BLaER1 (cell line): ENCODE measurements around the gene NTSR1.

Source experiments
- H3K27ac ChIP-seq: shearing (Covaris generic); formaldehyde crosslinking; 2 replicates; pipeline ENCODE4 v1.8.1; 2022
- H3K27me3 ChIP-seq: shearing (Covaris generic); formaldehyde crosslinking; 2 replicates; pipeline ENCODE4 v1.8.1; 2022
- H3K36me3 ChIP-seq: shearing (Covaris generic); formaldehyde crosslinking; 2 replicates; pipeline ENCODE4 v1.8.1; 2022
- H3K4me1 ChIP-seq: shearing (Covaris generic); formaldehyde crosslinking; 2 replicates; pipeline ENCODE4 v1.8.1; 2022
- H3K4me2 ChIP-seq: shearing (Covaris generic); formaldehyde crosslinking; 2 replicates; pipeline ENCODE4 v1.8.1; 2022
- H3K4me3 ChIP-seq: shearing (Covaris generic); formaldehyde crosslinking; 2 replicates; pipeline ENCODE4 v1.8.1; 2022
- H3K9ac ChIP-seq: shearing (Covaris generic); formaldehyde crosslinking; 2 replicates; pipeline ENCODE4 v1.8.1; 2022
- H3K9me3 ChIP-seq: shearing (Covaris generic); formaldehyde crosslinking; 2 replicates; pipeline ENCODE4 v1.8.1; 2022
- H4K20me1 ChIP-seq: shearing (Covaris generic); formaldehyde crosslinking; 2 replicates; pipeline ENCODE4 v1.8.1; 2022
- Cebpa-rat ChIP-seq: shearing (Covaris generic); IDR thresholded peaks from 2 replicates; pipeline ENCODE4 v1.8.1; 2022

NTSR1 gene

DNA sequence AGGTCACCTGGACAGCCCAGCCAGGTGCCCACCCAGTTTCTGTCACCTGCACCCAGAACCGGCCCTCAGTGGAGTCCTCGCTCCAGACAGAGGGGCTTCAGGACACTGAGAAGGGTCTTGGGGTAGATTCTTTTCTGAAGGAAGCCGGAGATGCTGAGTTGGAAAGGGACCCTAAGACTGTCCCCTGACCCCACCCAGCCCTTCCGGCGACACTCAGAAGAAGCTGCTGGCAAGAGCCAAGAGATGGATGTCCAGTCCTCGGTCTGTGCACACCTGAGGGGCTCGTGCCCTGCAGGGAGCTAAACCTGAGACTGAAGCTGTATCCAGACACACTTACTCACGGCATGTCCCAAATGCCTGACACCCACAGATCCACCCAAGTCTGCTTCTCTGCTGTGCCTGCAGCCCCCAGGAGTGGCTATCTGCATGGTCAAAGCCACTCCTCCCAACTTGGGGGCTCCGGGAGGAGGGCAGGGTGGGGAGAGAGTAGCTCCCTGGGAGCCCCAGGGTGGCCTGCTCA is 20.2 kb downstream of the NTSR1 start:
- Histone ChIP-seq H3K9ac (peak overlapping the region; percentile 79), H3K4me1 (peaks cover 91% of the 10 kb centered on the region), H3K9me3 (no peaks in the 10 kb centered on the region), H3K4me3 (peak overlapping the region; percentile 51; the same call in 1 of the 2 replicates), H3K4me2 (peak overlapping the region; percentile 93), H3K27ac (peak overlapping the region; percentile 93), H3K36me3 (no peaks in the 10 kb centered on the region), H4K20me1 (no peaks in the 10 kb centered on the region), H3K27me3 (no peaks in the 10 kb centered on the region)
- TF ChIP-seq Cebpa-rat: no peak

DNA sequence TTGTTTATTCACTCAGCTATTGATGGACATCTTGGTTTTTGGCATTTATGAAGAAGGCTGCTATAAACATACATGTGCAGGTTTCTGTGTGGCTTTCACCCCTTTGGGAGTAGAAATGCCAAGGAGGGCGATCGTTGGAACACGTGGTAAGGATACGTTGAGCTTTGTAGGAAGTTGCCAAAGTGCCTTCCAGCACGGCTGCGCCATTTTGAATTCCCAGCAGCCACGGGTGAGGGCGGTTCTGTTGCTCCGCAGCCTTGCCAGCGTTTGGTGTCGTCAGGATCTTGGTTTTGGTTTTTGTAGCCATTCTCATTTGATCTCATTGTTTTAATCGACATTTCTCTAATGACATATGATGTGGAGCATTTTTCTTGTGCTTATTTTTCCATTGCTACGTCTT is 21.8 kb downstream of the NTSR1 start:
- H3K9me3 ChIP-seq: no peaks in the 10 kb centered on the region
- no peak for TF ChIP-seq Cebpa-rat
- no peaks in the 10 kb centered on the region for H3K27me3 ChIP-seq
- H3K9ac ChIP-seq: no peak overlapping the region
- peak overlapping the region; percentile 93; the same call in 1 of the 2 replicates for H3K27ac ChIP-seq
- no peak overlapping the region for H3K4me3 ChIP-seq
- no peaks in the 10 kb centered on the region for H4K20me1 ChIP-seq
- no peak overlapping the region for H3K4me2 ChIP-seq
- H3K36me3 ChIP-seq: no peaks in the 10 kb centered on the region
- peaks cover 91% of the 10 kb centered on the region for H3K4me1 ChIP-seq

DNA sequence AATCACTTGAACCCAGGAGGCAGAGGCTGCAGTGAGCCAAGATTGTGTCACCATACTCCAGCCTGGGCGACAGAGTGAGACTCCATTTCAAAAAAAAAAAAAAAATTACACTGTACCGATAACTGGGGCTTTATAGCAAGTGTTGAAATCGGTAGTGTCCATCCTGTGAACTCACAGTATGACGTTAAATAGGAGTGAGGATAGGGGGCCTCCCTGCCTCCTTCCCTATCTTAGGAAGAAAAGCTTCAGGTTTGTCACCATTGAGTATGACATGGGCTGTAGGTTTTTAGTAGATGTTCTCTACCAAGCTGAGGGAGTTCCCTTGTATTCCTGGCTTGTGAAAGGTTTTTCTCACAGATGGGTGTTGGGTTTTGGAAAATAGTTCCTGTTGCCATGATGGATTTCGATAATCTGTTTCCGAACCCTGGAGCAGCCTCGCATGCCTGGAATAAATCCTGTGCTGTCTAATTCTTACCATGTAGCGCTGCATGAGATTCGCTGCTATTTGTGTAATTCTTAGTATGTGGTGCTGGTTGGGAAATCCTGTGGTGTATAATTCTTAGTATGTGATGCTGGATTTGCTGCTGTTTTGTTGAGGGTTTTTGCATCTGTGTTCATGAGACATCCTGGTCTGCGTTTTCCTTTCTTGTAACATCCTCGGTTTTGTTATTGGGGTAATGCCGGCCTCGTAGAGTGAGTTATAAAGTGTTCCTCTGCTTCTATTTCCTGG is 23.6 kb downstream of the NTSR1 start:
- no peak overlapping the region for H3K9ac ChIP-seq

DNA sequence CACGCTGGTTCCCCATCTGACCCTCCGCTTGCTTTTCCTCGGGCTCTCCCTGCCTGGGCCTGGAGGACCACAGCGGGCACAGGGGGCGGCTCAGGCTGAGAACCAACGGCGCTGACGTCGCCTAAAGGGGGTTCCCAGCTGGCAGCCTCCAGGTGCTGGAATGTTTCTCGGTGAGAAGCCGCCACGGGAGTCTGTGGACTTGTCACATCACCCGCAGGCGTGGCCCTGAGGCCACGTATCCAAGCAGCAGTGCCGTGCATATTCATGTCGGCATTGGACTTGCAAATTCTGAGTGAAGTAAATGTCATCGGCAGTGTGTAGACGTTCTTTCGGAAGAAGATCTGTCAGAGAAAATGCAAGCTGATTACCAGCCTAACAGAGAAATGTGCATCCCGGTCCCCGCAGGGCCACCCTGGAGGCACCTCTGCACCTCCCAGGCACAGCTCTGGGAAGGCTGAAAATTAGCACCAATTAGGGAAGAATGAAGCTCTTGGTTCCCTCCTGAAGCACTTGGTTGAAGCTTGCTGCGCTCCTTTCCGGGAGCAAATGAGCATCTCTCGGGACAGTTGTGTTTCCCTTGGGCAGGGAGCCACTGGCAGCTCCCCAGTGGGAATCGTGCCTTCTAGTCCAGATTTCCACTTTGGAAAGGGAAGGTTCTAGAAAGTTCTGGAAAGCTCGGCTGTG is 24.3 kb downstream of the NTSR1 start:
- H3K9ac ChIP-seq: peak overlapping the region; percentile 38; the same call in 1 of the 2 replicates
- H3K27ac ChIP-seq: peak overlapping the region; percentile 93
- H3K36me3 ChIP-seq: no peaks in the 10 kb centered on the region
- no peaks in the 10 kb centered on the region for H4K20me1 ChIP-seq
- no peaks in the 10 kb centered on the region for H3K27me3 ChIP-seq
- H3K4me3 ChIP-seq: no peak overlapping the region
- H3K4me2 ChIP-seq: peak overlapping the region; percentile 99
- peaks cover 91% of the 10 kb centered on the region for H3K4me1 ChIP-seq
- TF ChIP-seq Cebpa-rat: no peak
- H3K9me3 ChIP-seq: no peaks in the 10 kb centered on the region

More for the DNA sequence above, 23.6 kb downstream of the NTSR1 start:
- Histone ChIP-seq H3K4me2 (peak overlapping the region; percentile 99), H3K4me1 (peaks cover 91% of the 10 kb centered on the region), H4K20me1 (no peaks in the 10 kb centered on the region), H3K27me3 (no peaks in the 10 kb centered on the region), H3K9me3 (no peaks in the 10 kb centered on the region), H3K4me3 (no peak overlapping the region), H3K36me3 (no peaks in the 10 kb centered on the region), H3K27ac (peak overlapping the region; percentile 93)
- no peak for TF ChIP-seq Cebpa-rat

DNA sequence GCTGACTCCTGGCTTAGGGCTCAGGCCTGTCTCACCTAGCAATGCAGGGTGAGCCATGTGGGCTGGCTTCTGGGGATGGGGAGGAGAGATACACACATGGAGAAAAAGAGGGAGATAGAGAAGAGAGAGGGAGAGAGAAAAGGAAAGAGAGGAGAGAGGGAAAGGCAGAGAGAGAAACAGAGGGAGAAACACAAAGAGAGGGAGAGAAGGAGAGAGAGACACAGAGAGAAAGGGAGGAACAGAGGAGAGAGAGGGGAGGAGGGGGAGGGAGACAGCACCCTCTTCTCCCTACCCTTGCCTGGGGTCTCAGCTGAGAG is 24.8 kb downstream of the NTSR1 start:
- peaks cover 91% of the 10 kb centered on the region for H3K4me1 ChIP-seq
- H3K4me2 ChIP-seq: peak overlapping the region; percentile 99
- H3K9me3 ChIP-seq: no peaks in the 10 kb centered on the region
- H3K27ac ChIP-seq: peak overlapping the region; percentile 93
- H4K20me1 ChIP-seq: no peaks in the 10 kb centered on the region
- no peaks in the 10 kb centered on the region for H3K27me3 ChIP-seq
- H3K4me3 ChIP-seq: no peak overlapping the region
- no peak for TF ChIP-seq Cebpa-rat
- no peaks in the 10 kb centered on the region for H3K36me3 ChIP-seq
- peak overlapping the region; percentile 38; the same call in 1 of the 2 replicates for H3K9ac ChIP-seq

DNA sequence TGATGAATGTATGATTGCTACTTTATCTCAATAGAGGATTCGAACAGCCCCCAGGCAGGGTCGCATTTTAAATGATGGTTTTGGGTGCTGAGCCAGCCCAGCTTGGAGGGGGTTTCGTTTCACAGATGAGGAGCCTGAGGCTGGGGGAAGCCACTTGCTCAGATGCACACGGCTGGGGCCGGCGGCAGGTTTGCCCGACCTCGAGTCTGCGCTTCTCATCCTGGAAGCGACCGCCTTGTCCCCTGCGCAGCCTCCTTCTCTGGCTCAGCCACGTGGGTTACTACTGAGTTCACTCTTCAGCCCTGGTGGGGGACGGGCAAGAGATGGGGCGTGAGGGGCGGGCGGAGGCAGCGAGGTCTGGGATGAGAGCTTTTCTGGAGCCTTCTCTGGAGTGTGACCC is 25.3 kb downstream of the NTSR1 start:
- Histone ChIP-seq H3K4me1 (peaks cover 91% of the 10 kb centered on the region), H3K9ac (peak overlapping the region; percentile 38; the same call in 1 of the 2 replicates), H3K36me3 (no peaks in the 10 kb centered on the region), H3K4me2 (peak overlapping the region; percentile 99), H3K27me3 (no peaks in the 10 kb centered on the region), H3K4me3 (peak overlapping the region; percentile 57; the same call in 1 of the 2 replicates), H4K20me1 (no peaks in the 10 kb centered on the region), H3K27ac (peak overlapping the region; percentile 93), H3K9me3 (no peaks in the 10 kb centered on the region)
- TF ChIP-seq Cebpa-rat: no peak

DNA sequence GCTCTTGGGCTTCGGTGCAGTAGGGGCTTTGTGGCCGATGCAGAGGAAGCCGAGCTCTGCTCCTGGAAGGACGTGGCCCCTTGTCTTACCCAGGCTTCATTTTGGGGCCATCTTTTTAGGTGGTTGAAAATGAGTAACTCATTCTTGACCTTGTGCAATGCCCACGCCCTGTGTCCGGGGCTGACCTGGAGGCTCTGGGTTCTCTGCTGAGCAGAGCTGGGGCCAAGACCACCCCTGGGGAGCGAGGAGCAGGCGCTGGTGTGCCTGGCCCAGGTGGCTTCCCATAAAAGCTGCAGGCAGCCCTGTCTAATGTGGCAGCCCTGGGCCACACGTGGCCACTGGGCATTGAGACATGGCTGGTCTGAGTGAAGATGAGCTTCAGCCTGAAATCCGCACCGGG is 25.7 kb downstream of the NTSR1 start:
- Histone ChIP-seq H3K27ac (peak overlapping the region; percentile 93), H4K20me1 (no peaks in the 10 kb centered on the region), H3K9me3 (no peaks in the 10 kb centered on the region), H3K9ac (peak overlapping the region; percentile 84), H3K4me2 (peak overlapping the region; percentile 99), H3K27me3 (no peaks in the 10 kb centered on the region), H3K4me3 (peak overlapping the region; percentile 57), H3K4me1 (peaks cover 91% of the 10 kb centered on the region), H3K36me3 (no peaks in the 10 kb centered on the region)
- no peak for TF ChIP-seq Cebpa-rat

DNA sequence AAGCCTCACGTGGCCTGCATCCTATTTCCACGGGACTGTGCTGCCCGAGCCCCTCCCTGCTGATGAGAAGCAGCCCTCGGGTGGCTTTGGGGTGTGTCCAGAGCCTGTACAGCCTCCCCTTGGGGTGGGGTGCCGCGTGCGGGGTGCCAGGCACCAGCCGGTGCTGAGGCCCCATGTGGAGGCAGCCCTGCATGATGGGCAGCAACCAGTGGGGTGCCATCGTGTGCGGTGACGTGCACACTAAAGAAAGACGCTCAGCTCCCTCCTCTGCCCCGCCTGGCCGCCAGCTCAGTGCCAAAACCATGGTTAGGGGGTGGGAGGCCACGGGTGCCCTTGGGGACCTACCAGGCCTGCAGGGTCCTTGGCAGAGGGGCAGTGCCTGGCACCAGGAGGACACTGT is 26.2 kb downstream of the NTSR1 start:
- TF ChIP-seq Cebpa-rat: no peak
- Histone ChIP-seq H3K4me3 (peak overlapping the region; percentile 57), H3K27me3 (no peaks in the 10 kb centered on the region), H4K20me1 (no peaks in the 10 kb centered on the region), H3K36me3 (no peaks in the 10 kb centered on the region), H3K9ac (peak overlapping the region; percentile 84), H3K4me2 (peak overlapping the region; percentile 99), H3K4me1 (peaks cover 91% of the 10 kb centered on the region), H3K27ac (peak overlapping the region; percentile 93), H3K9me3 (no peaks in the 10 kb centered on the region)

DNA sequence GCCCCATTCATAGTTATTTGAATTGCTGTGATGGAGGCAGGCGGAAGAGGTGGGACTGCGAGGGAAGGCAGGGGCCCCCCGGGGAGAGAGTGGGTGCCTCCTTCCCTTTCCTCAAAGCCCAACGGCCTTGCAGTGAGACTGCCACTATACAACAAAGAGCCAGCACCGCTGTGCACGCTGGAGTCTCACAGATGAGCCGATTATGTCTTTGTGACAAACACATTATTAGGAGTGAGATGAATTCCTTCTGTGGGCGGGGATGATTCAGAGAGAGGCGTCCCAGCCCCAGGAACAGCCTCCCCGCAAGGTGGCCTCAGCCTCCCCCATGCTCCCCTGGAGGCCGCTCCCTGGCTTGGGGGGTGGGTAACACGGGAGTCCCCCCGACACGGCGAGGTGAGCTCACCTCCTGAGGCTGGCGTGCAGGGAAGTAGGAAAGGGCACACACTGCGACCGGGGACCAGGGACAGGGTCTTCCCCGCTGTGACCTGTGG is 26.7 kb downstream of the NTSR1 start:
- Histone ChIP-seq H3K9me3 (no peaks in the 10 kb centered on the region), H3K4me2 (peak overlapping the region; percentile 99), H3K4me1 (peaks cover 91% of the 10 kb centered on the region), H3K27me3 (no peaks in the 10 kb centered on the region), H3K9ac (peak overlapping the region; percentile 84), H4K20me1 (no peaks in the 10 kb centered on the region), H3K27ac (peak overlapping the region; percentile 93), H3K36me3 (no peaks in the 10 kb centered on the region), H3K4me3 (peak overlapping the region; percentile 57)
- no peak for TF ChIP-seq Cebpa-rat

DNA sequence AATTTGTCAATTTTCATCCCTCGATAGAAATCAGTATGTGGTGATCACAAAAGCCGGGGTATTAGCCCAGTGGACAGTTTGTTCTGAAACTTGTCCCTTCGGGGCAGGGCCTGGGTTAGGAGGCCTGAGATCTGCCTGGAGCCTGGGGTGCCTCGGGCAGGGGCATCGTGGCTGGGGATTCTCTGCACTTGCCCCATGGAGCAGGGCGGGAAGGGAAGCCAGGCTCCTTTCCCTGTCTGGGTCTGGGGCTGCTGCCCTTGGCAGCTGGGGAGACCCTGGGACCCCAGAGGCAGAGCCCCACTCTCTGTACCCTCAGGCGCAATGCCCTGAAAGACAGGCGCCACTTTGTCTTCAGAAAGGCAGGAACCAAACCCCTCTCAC is 27.4 kb downstream of the NTSR1 start:
- H3K4me2 ChIP-seq: peak overlapping the region; percentile 99

More for the DNA sequence above, 27.4 kb downstream of the NTSR1 start:
- Histone ChIP-seq H3K9me3 (no peaks in the 10 kb centered on the region), H4K20me1 (peaks cover 5% of the 10 kb centered on the region; the same call in 1 of the 2 replicates), H3K9ac (peak overlapping the region; percentile 84), H3K4me3 (no peak overlapping the region; the same call in 1 of the 2 replicates), H3K27ac (peak overlapping the region; percentile 93), H3K36me3 (no peaks in the 10 kb centered on the region), H3K27me3 (no peaks in the 10 kb centered on the region), H3K4me1 (peaks cover 94% of the 10 kb centered on the region)
- TF ChIP-seq Cebpa-rat: no peak
